Type B pancreatic cell (in vitro differentiated cells): ENCODE results near the gene SETD7. TPM values are rescaled to one million over a fixed set of nuclear protein-coding genes. Genes with fewer than 3 reads are reported as not detected.
"Not testable (repeated sequence)": the region's sequence is repeated elsewhere in the genome, so short reads cannot be mapped to it uniquely, and the experiment has no call there.

Source experiments
- DNase-seq: peaks from one replicate; pipeline ENCODE4 v3.0.0; 2021; ENCODE audit warnings: mixed read lengths; ENCODE audit not compliant: unreplicated experiment; ENCODE audit errors: extremely low spot score
- H3K27ac Mint-ChIP-seq: 2 replicates; pipeline ENCODE4 v1.8.0; 2021; ENCODE audit warnings: mild to moderate bottlenecking, mixed read lengths
- H3K27me3 Mint-ChIP-seq: 2 replicates; pipeline ENCODE4 v1.8.0; 2021; ENCODE audit warnings: mixed read lengths
- H3K36me3 Mint-ChIP-seq: 2 replicates; pipeline ENCODE4 v1.8.0; 2021; ENCODE audit warnings: mixed read lengths
- H3K4me1 Mint-ChIP-seq: one replicate; pipeline ENCODE4 v1.8.0; 2021; ENCODE audit warnings: mixed read lengths; ENCODE audit not compliant: unreplicated experiment
- H3K4me3 Mint-ChIP-seq: 2 replicates; pipeline ENCODE4 v1.8.0; 2021; ENCODE audit warnings: mild to moderate bottlenecking, mixed read lengths
- H3K9me3 Mint-ChIP-seq: 2 replicates; pipeline ENCODE4 v1.8.0; 2021; ENCODE audit warnings: mixed read lengths
- total RNA-seq: library from RNA; stranded (reverse); gene quantifications from 2 replicates; pipeline ENCODE4 v1.2.1, GENCODE V29; 2021; ENCODE audit warnings: low replicate concordance
- TF ChIP-seq, protein P1 (sequence below): fragments of 200-600 bp; sonication (generic); conservative IDR thresholded peaks from 2 replicates; pipeline ENCODE4 v1.5.0; 2021; ENCODE audit warnings: antibody characterized with exemption, mild to moderate bottlenecking

SETD7 gene
- total RNA-seq, 1 donor from 2014 or later = 17.0 TPM

DNA sequence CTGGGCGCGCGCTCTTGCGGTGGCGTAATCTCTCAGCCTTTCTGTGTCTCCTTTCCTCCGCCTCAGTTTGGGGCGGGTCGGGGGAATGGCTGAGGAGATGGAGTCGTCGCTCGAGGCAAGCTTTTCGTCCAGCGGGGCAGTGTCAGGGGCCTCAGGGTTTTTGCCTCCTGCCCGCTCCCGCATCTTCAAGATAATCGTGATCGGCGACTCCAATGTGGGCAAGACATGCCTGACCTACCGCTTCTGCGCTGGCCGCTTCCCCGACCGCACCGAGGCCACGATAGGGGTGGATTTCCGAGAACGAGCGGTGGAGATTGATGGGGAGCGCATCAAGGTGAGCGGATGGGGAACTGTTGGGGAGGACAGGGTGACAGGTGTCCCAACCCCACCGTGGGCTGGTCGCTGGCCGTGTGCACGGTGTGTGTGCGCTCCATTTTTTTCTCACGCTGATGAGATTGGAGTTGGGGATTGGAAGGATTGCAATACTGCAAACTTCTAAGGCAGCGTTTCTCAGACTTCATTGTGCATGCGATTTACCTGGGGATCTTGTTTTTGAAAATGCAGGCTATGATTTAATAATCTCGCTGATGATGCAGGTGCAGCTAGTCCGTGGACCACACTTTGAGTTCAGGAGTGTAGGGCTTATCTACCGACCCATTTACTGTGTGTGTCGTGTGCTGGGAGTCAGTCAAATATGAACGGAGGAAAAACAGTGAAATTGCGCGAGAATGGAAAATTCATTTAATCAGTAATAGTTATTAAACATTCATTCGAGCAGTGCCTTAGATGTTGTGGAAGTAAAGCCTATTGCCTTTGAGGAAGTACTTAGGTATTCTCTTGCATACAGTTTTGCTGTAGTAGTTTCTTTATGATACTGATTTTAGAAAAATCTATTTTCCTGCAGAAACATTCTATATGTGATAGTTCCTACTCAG, 101.6 kb downstream of the SETD7 start, which contains the start of gene RAB33B:
Gene RAB33B (plus strand): TSS at position 11 of the 935 bp plus-strand sequence. CDS start 75 bp downstream, at position 86.
- Mint-ChIP-seq H3K9me3 (no peaks in the 10 kb centered on the region), H3K36me3 (peaks cover 9% of the 10 kb centered on the region), H3K4me1 (peaks cover 59% of the 10 kb centered on the region), H3K4me3 (peak within 1 kb of the TSS; percentile 98), H3K27ac (peak within 1 kb of the TSS; percentile 99), H3K27me3 (no peaks in the 10 kb centered on the region)
- TF ChIP-seq, protein P1, sequence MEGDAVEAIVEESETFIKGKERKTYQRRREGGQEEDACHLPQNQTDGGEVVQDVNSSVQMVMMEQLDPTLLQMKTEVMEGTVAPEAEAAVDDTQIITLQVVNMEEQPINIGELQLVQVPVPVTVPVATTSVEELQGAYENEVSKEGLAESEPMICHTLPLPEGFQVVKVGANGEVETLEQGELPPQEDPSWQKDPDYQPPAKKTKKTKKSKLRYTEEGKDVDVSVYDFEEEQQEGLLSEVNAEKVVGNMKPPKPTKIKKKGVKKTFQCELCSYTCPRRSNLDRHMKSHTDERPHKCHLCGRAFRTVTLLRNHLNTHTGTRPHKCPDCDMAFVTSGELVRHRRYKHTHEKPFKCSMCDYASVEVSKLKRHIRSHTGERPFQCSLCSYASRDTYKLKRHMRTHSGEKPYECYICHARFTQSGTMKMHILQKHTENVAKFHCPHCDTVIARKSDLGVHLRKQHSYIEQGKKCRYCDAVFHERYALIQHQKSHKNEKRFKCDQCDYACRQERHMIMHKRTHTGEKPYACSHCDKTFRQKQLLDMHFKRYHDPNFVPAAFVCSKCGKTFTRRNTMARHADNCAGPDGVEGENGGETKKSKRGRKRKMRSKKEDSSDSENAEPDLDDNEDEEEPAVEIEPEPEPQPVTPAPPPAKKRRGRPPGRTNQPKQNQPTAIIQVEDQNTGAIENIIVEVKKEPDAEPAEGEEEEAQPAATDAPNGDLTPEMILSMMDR = no peak
- DNase-seq = no peak

DNA sequence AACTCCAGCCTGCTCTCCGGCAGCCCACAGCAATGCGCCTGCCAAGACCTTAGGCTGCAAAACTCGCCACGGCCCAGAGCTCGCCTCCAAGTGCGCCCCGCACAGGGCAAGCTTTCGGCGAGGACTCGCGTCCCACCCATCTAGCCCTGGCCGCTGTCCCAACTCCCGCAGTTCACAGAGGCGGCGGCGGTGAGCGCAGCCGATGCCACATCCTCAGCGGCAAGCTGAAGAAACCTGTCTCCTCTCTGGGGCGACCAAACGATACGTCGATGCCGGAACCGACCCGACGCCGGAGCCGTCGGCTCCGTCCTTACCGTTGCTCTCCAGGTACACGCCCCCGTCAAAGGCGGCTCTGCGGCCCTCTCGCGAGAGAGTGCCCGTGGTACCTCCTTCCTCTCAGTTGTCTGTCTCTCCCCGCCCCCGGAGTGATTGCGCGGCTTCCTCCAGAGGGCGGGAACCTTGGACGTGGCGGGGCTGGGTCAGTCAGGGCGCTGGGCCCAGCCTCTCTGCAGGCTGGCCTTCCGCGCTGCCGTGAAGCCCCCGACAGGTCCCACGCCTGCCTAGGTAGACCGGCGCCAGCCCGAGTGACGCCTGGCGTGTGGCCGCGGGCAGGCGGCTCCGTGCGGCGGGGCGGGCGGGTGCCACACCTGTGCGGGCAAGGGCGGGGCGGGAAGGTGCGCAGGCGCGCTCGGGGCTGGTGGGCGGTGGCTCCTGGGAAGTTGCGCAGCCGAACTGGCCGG, 102.5 kb downstream of the SETD7 start:
- no peaks in the 10 kb centered on the region for H3K9me3 Mint-ChIP-seq
- TF ChIP-seq, protein P1 = peak; percentile 24
- peak overlapping the region; percentile 99 for H3K27ac Mint-ChIP-seq
- H3K36me3 Mint-ChIP-seq = peaks cover 17% of the 10 kb centered on the region
- H3K27me3 Mint-ChIP-seq = no peaks in the 10 kb centered on the region
- H3K4me3 Mint-ChIP-seq = peak overlapping the region; percentile 98
- peak; percentile 96 for DNase-seq
- H3K4me1 Mint-ChIP-seq = peaks cover 52% of the 10 kb centered on the region

DNA sequence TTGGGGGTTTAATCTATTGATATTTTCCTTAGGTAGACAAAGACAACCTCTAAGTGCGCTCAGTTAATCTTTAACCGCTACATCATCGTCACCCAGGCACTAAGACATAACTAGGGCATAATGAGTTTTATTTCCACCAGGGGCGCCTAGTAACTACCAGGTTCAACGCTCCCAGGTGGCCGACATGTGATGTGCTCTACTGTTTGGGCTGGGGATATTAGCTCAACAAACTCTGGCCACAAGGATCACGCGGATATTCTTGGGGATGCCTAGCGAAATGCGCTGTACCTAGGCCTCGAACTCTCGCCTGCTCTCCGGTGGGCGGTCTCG, 103.0 kb downstream of the SETD7 start:
- DNase-seq = no peak

DNA sequence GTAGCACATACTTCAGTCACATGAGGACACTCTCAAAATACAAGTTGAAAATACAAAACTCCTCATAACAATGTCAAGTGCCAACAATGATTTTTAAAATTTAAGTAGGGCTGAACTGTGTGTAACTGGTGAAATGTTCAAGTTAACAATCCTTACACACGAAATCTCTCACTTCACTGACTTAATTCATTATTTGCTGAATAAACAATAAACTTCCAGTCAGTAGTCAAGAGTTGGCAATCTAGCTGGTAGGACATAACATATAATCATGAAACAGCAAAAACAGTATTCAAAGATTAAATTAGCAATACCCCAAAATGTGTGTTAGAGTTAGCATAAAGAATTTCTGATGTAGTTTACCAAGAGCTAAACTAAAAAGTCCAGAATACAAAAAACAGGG, 104.0 kb downstream of the SETD7 start:
- peak overlapping the region; percentile 98 for H3K4me3 Mint-ChIP-seq
- peaks cover 39% of the 10 kb centered on the region for H3K4me1 Mint-ChIP-seq
- peak overlapping the region; percentile 99 for H3K27ac Mint-ChIP-seq
- H3K9me3 Mint-ChIP-seq = no peaks in the 10 kb centered on the region
- no peak for DNase-seq
- no peaks in the 10 kb centered on the region for H3K27me3 Mint-ChIP-seq
- H3K36me3 Mint-ChIP-seq = peaks cover 18% of the 10 kb centered on the region
- TF ChIP-seq, protein P1 = no peak

More for the DNA sequence above, 103.0 kb downstream of the SETD7 start:
- H3K9me3 Mint-ChIP-seq = no peaks in the 10 kb centered on the region
- H3K27me3 Mint-ChIP-seq = no peaks in the 10 kb centered on the region
- H3K27ac Mint-ChIP-seq = peak overlapping the region; percentile 99
- peaks cover 48% of the 10 kb centered on the region for H3K4me1 Mint-ChIP-seq
- peaks cover 18% of the 10 kb centered on the region for H3K36me3 Mint-ChIP-seq
- H3K4me3 Mint-ChIP-seq = peak overlapping the region; percentile 98
- TF ChIP-seq, protein P1 = peak; percentile 66

DNA sequence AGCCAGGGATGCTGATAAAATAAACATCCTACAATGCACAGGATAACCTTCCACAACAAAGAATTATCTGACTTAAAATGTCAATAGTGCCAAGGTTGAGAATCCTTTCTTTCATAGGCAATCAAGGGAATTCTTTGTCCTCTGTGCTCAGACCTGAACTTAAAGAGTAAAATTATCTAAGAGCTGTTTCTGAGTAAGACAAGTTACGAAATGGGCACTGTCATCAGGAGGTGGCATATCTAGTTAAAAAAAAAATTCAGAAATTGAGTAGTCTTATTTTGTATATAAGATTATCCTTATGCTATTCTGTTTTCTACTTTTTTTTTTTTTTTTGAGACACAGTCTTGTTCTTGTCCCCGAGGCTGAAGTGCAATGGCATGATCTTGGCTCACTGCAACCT, 105.4 kb downstream of the SETD7 start:
- Mint-ChIP-seq H3K27me3 (no peaks in the 10 kb centered on the region), H3K36me3 (peaks cover 15% of the 10 kb centered on the region), H3K4me1 (peaks cover 29% of the 10 kb centered on the region), H3K27ac (no peak overlapping the region), H3K4me3 (no peak overlapping the region), H3K9me3 (no peaks in the 10 kb centered on the region)
- DNase-seq = no peak
- TF ChIP-seq, protein P1 = no peak

DNA sequence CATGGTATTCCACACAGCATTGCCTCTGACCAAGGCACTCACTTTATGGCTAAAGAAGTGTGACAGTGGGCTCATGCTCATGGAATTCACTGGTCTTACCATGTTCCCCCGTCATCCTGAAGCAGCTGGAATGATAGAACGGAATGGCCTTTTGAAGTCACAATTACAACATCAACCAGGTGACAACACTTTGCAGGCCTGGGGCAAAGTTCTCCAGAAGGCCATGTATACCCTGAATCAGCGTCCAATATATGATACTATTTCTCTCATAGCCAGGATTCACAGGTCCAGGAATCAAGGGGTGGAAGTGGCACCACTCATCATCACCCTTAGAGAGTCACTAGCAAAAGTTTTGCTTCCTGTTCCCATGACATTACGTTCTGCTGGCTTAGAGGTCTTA, 108.9 kb downstream of the SETD7 start:
- not testable (repeated sequence) for H3K4me1 Mint-ChIP-seq, H3K27me3 Mint-ChIP-seq, H3K4me3 Mint-ChIP-seq, H3K27ac Mint-ChIP-seq, H3K9me3 Mint-ChIP-seq, DNase-seq
- peaks cover 21% of the 10 kb centered on the region for H3K36me3 Mint-ChIP-seq
